Measurements from ENCODE around the gene IL1RAPL2. TPM values are rescaled to one million over a fixed set of nuclear protein-coding genes. Genes with fewer than 3 reads are reported as not detected.
"Not testable (repeated sequence)": the region's sequence is repeated elsewhere in the genome, so short reads cannot be mapped to it uniquely, and the experiment has no call there.

The IL1RAPL2 gene
- polyA plus RNA-seq, 3 donors, result not detected

- Histone ChIP-seq H3K4me1 (ENCODE audit: control insufficient read depth in 1 of 2, insufficient read depth in 2 of 2, low read length in 2 of 2) (no peaks in the 10 kb centered on the region), H3K27me3 (ENCODE audit: control insufficient read depth in 2 of 2, insufficient read depth in 2 of 2, low read length in 2 of 2) (no peaks in the 10 kb centered on the region), H3K36me3 (replicated peaks in 1 of 2; ENCODE audit: control insufficient read depth in 1 of 2, insufficient read depth in 2 of 2, low read length in 2 of 2) (no peaks in the 10 kb centered on the region), H3K9me3 (replicated peaks in 1 of 2; ENCODE audit: control insufficient read depth in 1 of 2, insufficient read depth in 1 of 2, low read length in 2 of 2) (no peaks in the 10 kb centered on the region), H3K27ac (ENCODE audit: low read depth in 1 of 2, low read length in 2 of 2) (no peak overlapping the region), H2AFZ (ENCODE audit: insufficient read depth, low read depth, low read length, poor library complexity, severe bottlenecking) (no peak overlapping the region), H3K79me2 (ENCODE audit: insufficient read depth, low read length) (no peaks in the 10 kb centered on the region), H3K9ac (ENCODE audit: insufficient read depth, low read length, poor library complexity, severe bottlenecking) (no peak overlapping the region), H3K4me2 (replicated peaks; ENCODE audit: extremely low read depth, low read length, poor library complexity, severe bottlenecking) (no peak overlapping the region), H3K4me3 (replicated peaks in 1 of 3; ENCODE audit: low read depth in 2 of 3, low read length in 3 of 3) (no peak overlapping the region), H4K20me1 (ENCODE audit: insufficient read depth, low read length) (no peaks in the 10 kb centered on the region)
- TF ChIP-seq CTCF (IDR thresholded peaks at IDR 0.05), result no peak
- no CpG with 5 or more reads among the region's 2 CpGs for WGBS (ENCODE audit: insufficient coverage)
- Mint-ChIP-seq H3K4me3 (no peak overlapping the region), H3K27ac (no peak overlapping the region), H3K4me1 (no peaks in the 10 kb centered on the region), H3K9me3 (peaks cover 0 to 8% (median 4%) of the 10 kb centered on the region in 7 donors), H3K36me3 (no peaks in the 10 kb centered on the region), H3K27me3 (ENCODE audit: low read depth in 3 of 3) (no peaks in the 10 kb centered on the region)
- intact Hi-C loops (cut with micrococcal nuclease), result no loop called here
- no peak for DNase-seq
Observed at GRCh38 chrX:105803891-105804290, 1237.9 kb downstream of the IL1RAPL2 start.

GRCh38 chrX:105805655-105806054, 1239.7 kb downstream of the IL1RAPL2 start:
- DNase-seq; H3K27me3 Mint-ChIP-seq (ENCODE audit: low read depth in 3 of 3); H3K9ac ChIP-seq (ENCODE audit: insufficient read depth, low read length, poor library complexity, severe bottlenecking); H3K27ac Mint-ChIP-seq; H3K4me2 ChIP-seq (replicated peaks; ENCODE audit: extremely low read depth, low read length, poor library complexity, severe bottlenecking); H3K4me3 ChIP-seq (replicated peaks in 1 of 3; ENCODE audit: low read depth in 2 of 3, low read length in 3 of 3); H3K9me3 ChIP-seq (replicated peaks in 1 of 2; ENCODE audit: control insufficient read depth in 1 of 2, insufficient read depth in 1 of 2, low read length in 2 of 2); H4K20me1 ChIP-seq (ENCODE audit: insufficient read depth, low read length); H3K36me3 ChIP-seq (replicated peaks in 1 of 2; ENCODE audit: control insufficient read depth in 1 of 2, insufficient read depth in 2 of 2, low read length in 2 of 2); H3K4me3 Mint-ChIP-seq; H3K27me3 ChIP-seq (ENCODE audit: control insufficient read depth in 2 of 2, insufficient read depth in 2 of 2, low read length in 2 of 2); H3K27ac ChIP-seq (ENCODE audit: low read depth in 1 of 2, low read length in 2 of 2); H3K36me3 Mint-ChIP-seq; H3K9me3 Mint-ChIP-seq; intact Hi-C loops (cut with micrococcal nuclease); H3K4me1 Mint-ChIP-seq; H3K4me1 ChIP-seq (ENCODE audit: control insufficient read depth in 1 of 2, insufficient read depth in 2 of 2, low read length in 2 of 2); H3K79me2 ChIP-seq (ENCODE audit: insufficient read depth, low read length); H2AFZ ChIP-seq (ENCODE audit: insufficient read depth, low read depth, low read length, poor library complexity, severe bottlenecking): not testable (repeated sequence)
